SIG-M5 treated with dmso at 0.1 percent for 504 hours (cell line): ENCODE results near the gene XRN2.

Source experiments
- DNase-seq: peaks from one replicate; lab custom pipeline; 2025; ENCODE audit not compliant: unreplicated experiment; lab: John Stamatoyannopoulos, UW

The XRN2 gene

GRCh38 chr20:21384308-21384892 is 81.3 kb downstream of the XRN2 start:
- DNase-seq = no peak

GRCh38 chr20:21386111-21386510 is 83.0 kb downstream of the XRN2 start:
- no peak for DNase-seq

GRCh38 chr20:21387528-21387927 is 84.4 kb downstream of the XRN2 start:
- DNase-seq = no peak

- DNase-seq = no peak
These were observed 85.4 kb downstream of the XRN2 start for GRCh38 chr20:21388566-21388965.

GRCh38 chr20:21389368-21389767 is 86.2 kb downstream of the XRN2 start:
- DNase-seq = no peak

GRCh38 chr20:21390768-21391167 is 87.6 kb downstream of the XRN2 start:
- no peak for DNase-seq

GRCh38 chr20:21391185-21391971 is 88.2 kb downstream of the XRN2 start:
- DNase-seq = no peak

GRCh38 chr20:21391972-21392352 is 88.8 kb downstream of the XRN2 start:
- no peak for DNase-seq

- DNase-seq = no peak
These were observed 90.0 kb downstream of the XRN2 start for GRCh38 chr20:21393166-21393565.

- DNase-seq = no peak
These were observed 90.8 kb downstream of the XRN2 start for GRCh38 chr20:21393816-21394519.

GRCh38 chr20:21394551-21394950 is 91.4 kb downstream of the XRN2 start:
- DNase-seq = no peak

- DNase-seq = no peak
These were observed 92.0 kb downstream of the XRN2 start for GRCh38 chr20:21395051-21395665.

- DNase-seq = no peak
These were observed 92.8 kb downstream of the XRN2 start for GRCh38 chr20:21395666-21396598.

GRCh38 chr20:21396599-21397340 is 93.6 kb downstream of the XRN2 start:
- no peak for DNase-seq

GRCh38 chr20:21397341-21398108 is 94.4 kb downstream of the XRN2 start, which contains the start of gene NKX2-4:
TSS of gene NKX2-4 (minus strand) at chr20:21397526. CDS start at chr20:21397399, 127 bp downstream.
- DNase-seq = peak; percentile 13

- DNase-seq = no peak
These were observed 95.2 kb downstream of the XRN2 start for GRCh38 chr20:21398109-21399004.

- no peak for DNase-seq
These were observed 95.9 kb downstream of the XRN2 start for GRCh38 chr20:21399005-21399475.

- DNase-seq = no peak
These were observed 108.6 kb downstream of the XRN2 start for GRCh38 chr20:21411725-21412124.
